Lower leg skin (tissue), 3 donors: ENCODE measurements around the gene DDRGK1.

Experiments
- CTCF ChIP-seq, 3 donors: fragments of 450-650 bp; IDR thresholded peaks; one replicate each; pipeline ENCODE4 v1.5.1; 2016; ENCODE audit warnings: antibody characterized with exemption in 3 of 3, mild to moderate bottlenecking in 3 of 3, moderate library complexity in 2 of 3
- POLR2A ChIP-seq, 2 donors: fragments of 450-650 bp; IDR thresholded peaks; one replicate each; pipeline ENCODE4 v1.6.1; 2016 to 2017; ENCODE audit warnings: antibody characterized with exemption in 2 of 2, mild to moderate bottlenecking in 1 of 2, moderate library complexity in 1 of 2

GRCh38 chr20:3203315-3204123 lies 963 bp downstream of the DDRGK1 start:
- TF ChIP-seq CTCF (IDR thresholded peaks at IDR 0.05) (no peak), POLR2A (IDR thresholded peaks at IDR 0.05) (no peak)
